ENCODE data around the gene INPP5K.

INPP5K gene

DNA sequence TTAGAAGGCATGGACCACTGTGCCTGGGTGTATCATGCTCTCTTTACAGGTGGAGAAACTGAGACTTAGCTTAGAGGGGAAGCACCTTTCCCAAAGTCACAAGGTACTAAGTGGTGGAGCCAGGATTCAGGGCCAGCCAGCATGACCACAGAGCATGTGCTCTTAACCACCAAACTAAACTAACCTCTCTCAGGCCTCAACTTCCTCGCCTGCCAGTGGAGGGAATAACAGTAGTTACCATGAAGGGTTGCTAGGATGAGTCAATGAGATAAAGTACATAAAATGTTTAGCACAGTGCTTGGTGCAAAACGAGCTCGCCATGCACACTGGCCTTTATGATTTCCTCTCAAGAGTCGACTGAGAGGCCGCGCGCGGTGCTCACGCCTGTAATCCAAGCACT is 17.5 kb downstream of the INPP5K start:
- Histone ChIP-seq H3K27ac (ENCODE audit: low read length, poor library complexity, severe bottlenecking) (no peak overlapping the region), H3K9me3 (ENCODE audit: control insufficient read depth, low read length) (no peaks in the 10 kb centered on the region), H2AK5ac (ENCODE audit: low read length, severe bottlenecking) (no peak overlapping the region), H4K8ac (ENCODE audit: low read length) (no peak overlapping the region), H2AFZ (ENCODE audit: low read depth, low read length) (no peak overlapping the region), H4K91ac (ENCODE audit: low read length) (no peak overlapping the region), H2BK15ac (ENCODE audit: low read depth, poor library complexity, severe bottlenecking) (no peak overlapping the region), H3K4me3 (ENCODE audit: insufficient read depth in 1 of 2, low read depth in 1 of 2, low read length in 2 of 2) (no peak overlapping the region), H2BK12ac (ENCODE audit: low read length in 2 of 2) (peak overlapping the region in 1 of 2 experiments; percentile 7), H3K4me1 (ENCODE audit: control insufficient read depth, insufficient read depth, low read depth, low read length) (peaks cover 7% of the 10 kb centered on the region), H2BK5ac (ENCODE audit: low read depth, low read length, poor library complexity, severe bottlenecking) (no peak overlapping the region), H3K9ac (ENCODE audit: low read length) (peak overlapping the region; percentile 18), H2BK120ac (ENCODE audit: low read depth, low read length) (no peak overlapping the region), H3K4ac (ENCODE audit: low read depth in 1 of 2, low read length in 2 of 2) (no peak overlapping the region), H3K18ac (ENCODE audit: low read depth in 1 of 2, low read length in 2 of 2) (no peak overlapping the region), H3K79me1 (replicated peaks; ENCODE audit: low read length, poor library complexity, severe bottlenecking) (no peaks in the 10 kb centered on the region), H3K36me3 (ENCODE audit: control insufficient read depth in 1 of 2, insufficient read depth in 2 of 2, low read depth in 1 of 2, low read length in 2 of 2) (peaks cover 28 to 30% of the 10 kb centered on the region in 2 experiments), H3K14ac (ENCODE audit: low read length in 2 of 2) (no peak overlapping the region), H3K27me3 (ENCODE audit: control insufficient read depth in 1 of 2, insufficient read depth in 1 of 2, low read length in 2 of 2) (no peaks in the 10 kb centered on the region), H3K4me2 (ENCODE audit: low read length, poor library complexity, severe bottlenecking) (no peak overlapping the region), H3K23ac (ENCODE audit: low read length in 2 of 2) (no peak overlapping the region)
- WGBS: 58% methylated on average over 9 of the region's 9 CpGs
- peak; percentile 97 for DNase-seq

DNA sequence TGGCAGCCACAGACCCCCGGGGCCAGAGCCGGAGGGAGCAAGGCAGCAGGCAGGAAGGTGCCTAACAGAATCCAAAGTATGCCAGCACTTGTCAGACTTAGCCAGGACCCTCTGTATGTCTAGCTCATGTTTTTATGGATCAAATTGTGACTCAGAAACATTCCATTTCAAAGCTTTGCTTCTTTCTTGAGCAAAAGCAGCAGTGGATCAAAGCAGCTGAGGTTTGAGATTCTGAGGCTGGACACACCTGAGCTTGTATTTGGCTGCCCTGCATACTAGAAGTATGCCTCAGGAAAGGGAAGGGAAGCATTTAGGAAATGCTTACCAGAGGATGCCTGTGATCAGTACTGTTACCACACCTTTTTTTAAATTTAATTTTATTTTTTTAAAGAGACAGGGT is 18.2 kb downstream of the INPP5K start:
- H3K18ac ChIP-seq (ENCODE audit: low read depth in 1 of 2, low read length in 2 of 2): no peak overlapping the region
- H4K91ac ChIP-seq (ENCODE audit: low read length): no peak overlapping the region
- no peak overlapping the region for H3K4me3 ChIP-seq (ENCODE audit: insufficient read depth in 1 of 2, low read depth in 1 of 2, low read length in 2 of 2)
- H2AK5ac ChIP-seq (ENCODE audit: low read length, severe bottlenecking): no peak overlapping the region
- no peak overlapping the region for H2BK120ac ChIP-seq (ENCODE audit: low read depth, low read length)
- no peak overlapping the region for H2BK5ac ChIP-seq (ENCODE audit: low read depth, low read length, poor library complexity, severe bottlenecking)
- no peak overlapping the region for H3K4me2 ChIP-seq (ENCODE audit: low read length, poor library complexity, severe bottlenecking)
- H3K4me1 ChIP-seq (ENCODE audit: control insufficient read depth, insufficient read depth, low read depth, low read length): peaks cover 7% of the 10 kb centered on the region
- H3K9ac ChIP-seq (ENCODE audit: low read length): no peak overlapping the region
- H4K8ac ChIP-seq (ENCODE audit: low read length): no peak overlapping the region
- H2BK12ac ChIP-seq (ENCODE audit: low read length in 2 of 2): no peak overlapping the region
- no peaks in the 10 kb centered on the region for H3K9me3 ChIP-seq (ENCODE audit: control insufficient read depth, low read length)
- no peak overlapping the region for H3K14ac ChIP-seq (ENCODE audit: low read length in 2 of 2)
- H3K27me3 ChIP-seq (ENCODE audit: control insufficient read depth in 1 of 2, insufficient read depth in 1 of 2, low read length in 2 of 2): no peaks in the 10 kb centered on the region
- no peaks in the 10 kb centered on the region for H3K79me1 ChIP-seq (replicated peaks; ENCODE audit: low read length, poor library complexity, severe bottlenecking)
- H3K4ac ChIP-seq (ENCODE audit: low read depth in 1 of 2, low read length in 2 of 2): no peak overlapping the region
- H3K36me3 ChIP-seq (ENCODE audit: control insufficient read depth in 1 of 2, insufficient read depth in 2 of 2, low read depth in 1 of 2, low read length in 2 of 2): peaks cover 27 to 30% of the 10 kb centered on the region in 2 experiments
- H3K27ac ChIP-seq (ENCODE audit: low read length, poor library complexity, severe bottlenecking): no peak overlapping the region
- DNase-seq: peak; percentile 14
- no peak overlapping the region for H3K23ac ChIP-seq (ENCODE audit: low read length in 2 of 2)
- no peak overlapping the region for H2BK15ac ChIP-seq (ENCODE audit: low read depth, poor library complexity, severe bottlenecking)
- 96% methylated on average over 2 of the region's 2 CpGs for WGBS
- H2AFZ ChIP-seq (ENCODE audit: low read depth, low read length): no peak overlapping the region

DNA sequence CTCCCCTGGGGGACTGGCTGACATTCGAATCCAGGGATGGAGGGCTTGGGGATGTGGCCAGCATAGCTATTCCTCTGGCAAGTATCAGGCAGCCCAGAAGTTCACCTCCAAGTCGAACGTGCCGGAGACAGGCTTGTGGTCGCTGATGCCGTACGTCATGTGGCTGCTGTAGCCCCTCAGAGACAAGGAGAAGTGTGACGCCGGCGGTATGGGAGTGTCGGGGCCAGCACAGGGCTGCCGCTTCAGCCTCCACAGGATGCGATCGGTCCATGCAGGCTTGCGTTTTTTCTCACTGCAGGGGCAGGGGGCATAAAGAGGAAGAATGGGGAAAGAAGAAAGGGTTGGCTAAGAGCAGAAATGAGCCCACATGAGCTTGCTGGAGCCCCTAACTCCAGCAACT is 18.6 kb downstream of the INPP5K start:
- WGBS: 94% methylated on average over 15 of the region's 15 CpGs
- H2BK15ac ChIP-seq (ENCODE audit: low read depth, poor library complexity, severe bottlenecking): peak overlapping the region; percentile 33
- H4K8ac ChIP-seq (ENCODE audit: low read length): no peak overlapping the region
- no peak overlapping the region for H2AFZ ChIP-seq (ENCODE audit: low read depth, low read length)
- no peak for DNase-seq
- H3K4me3 ChIP-seq (ENCODE audit: insufficient read depth in 1 of 2, low read depth in 1 of 2, low read length in 2 of 2): no peak overlapping the region
- H3K4me2 ChIP-seq (ENCODE audit: low read length, poor library complexity, severe bottlenecking): no peak overlapping the region
- H4K91ac ChIP-seq (ENCODE audit: low read length): no peak overlapping the region
- H3K23ac ChIP-seq (ENCODE audit: low read length in 2 of 2): no peak overlapping the region
- no peaks in the 10 kb centered on the region for H3K79me1 ChIP-seq (replicated peaks; ENCODE audit: low read length, poor library complexity, severe bottlenecking)
- no peak overlapping the region for H3K9ac ChIP-seq (ENCODE audit: low read length)
- no peak overlapping the region for H2AK5ac ChIP-seq (ENCODE audit: low read length, severe bottlenecking)
- no peak overlapping the region for H3K14ac ChIP-seq (ENCODE audit: low read length in 2 of 2)
- peaks cover 27 to 30% of the 10 kb centered on the region in 2 experiments for H3K36me3 ChIP-seq (ENCODE audit: control insufficient read depth in 1 of 2, insufficient read depth in 2 of 2, low read depth in 1 of 2, low read length in 2 of 2)
- no peaks in the 10 kb centered on the region for H3K9me3 ChIP-seq (ENCODE audit: control insufficient read depth, low read length)
- H2BK12ac ChIP-seq (ENCODE audit: low read length in 2 of 2): no peak overlapping the region
- H2BK5ac ChIP-seq (ENCODE audit: low read depth, low read length, poor library complexity, severe bottlenecking): no peak overlapping the region
- no peak overlapping the region for H3K27ac ChIP-seq (ENCODE audit: low read length, poor library complexity, severe bottlenecking)
- H3K27me3 ChIP-seq (ENCODE audit: control insufficient read depth in 1 of 2, insufficient read depth in 1 of 2, low read length in 2 of 2): no peaks in the 10 kb centered on the region
- no peak overlapping the region for H3K18ac ChIP-seq (ENCODE audit: low read depth in 1 of 2, low read length in 2 of 2)
- H2BK120ac ChIP-seq (ENCODE audit: low read depth, low read length): no peak overlapping the region
- H3K4me1 ChIP-seq (ENCODE audit: control insufficient read depth, insufficient read depth, low read depth, low read length): peaks cover 9% of the 10 kb centered on the region
- H3K4ac ChIP-seq (ENCODE audit: low read depth in 1 of 2, low read length in 2 of 2): no peak overlapping the region

- peaks cover 27 to 30% of the 10 kb centered on the region in 2 experiments for H3K36me3 ChIP-seq (ENCODE audit: control insufficient read depth in 1 of 2, insufficient read depth in 2 of 2, low read depth in 1 of 2, low read length in 2 of 2)
- peaks cover 19% of the 10 kb centered on the region for H3K4me1 ChIP-seq (ENCODE audit: control insufficient read depth, insufficient read depth, low read depth, low read length)
- no peak overlapping the region for H3K23ac ChIP-seq (ENCODE audit: low read length in 2 of 2)
- no peak overlapping the region for H3K9ac ChIP-seq (ENCODE audit: low read length)
- H2BK15ac ChIP-seq (ENCODE audit: low read depth, poor library complexity, severe bottlenecking): no peak overlapping the region
- H3K4me3 ChIP-seq (ENCODE audit: insufficient read depth in 1 of 2, low read depth in 1 of 2, low read length in 2 of 2): no peak overlapping the region
- H2AK5ac ChIP-seq (ENCODE audit: low read length, severe bottlenecking): no peak overlapping the region
- H3K4ac ChIP-seq (ENCODE audit: low read depth in 1 of 2, low read length in 2 of 2): no peak overlapping the region
- H2BK12ac ChIP-seq (ENCODE audit: low read length in 2 of 2): no peak overlapping the region
- 91% methylated on average over 14 of the region's 14 CpGs for WGBS
- DNase-seq: no peak
- no peak overlapping the region for H2BK5ac ChIP-seq (ENCODE audit: low read depth, low read length, poor library complexity, severe bottlenecking)
- no peak overlapping the region for H4K8ac ChIP-seq (ENCODE audit: low read length)
- no peak overlapping the region for H4K91ac ChIP-seq (ENCODE audit: low read length)
- no peak overlapping the region for H2BK120ac ChIP-seq (ENCODE audit: low read depth, low read length)
- no peak overlapping the region for H2AFZ ChIP-seq (ENCODE audit: low read depth, low read length)
- no peaks in the 10 kb centered on the region for H3K27me3 ChIP-seq (ENCODE audit: control insufficient read depth in 1 of 2, insufficient read depth in 1 of 2, low read length in 2 of 2)
- H3K79me1 ChIP-seq (replicated peaks; ENCODE audit: low read length, poor library complexity, severe bottlenecking): peaks cover 2% of the 10 kb centered on the region
- H3K9me3 ChIP-seq (ENCODE audit: control insufficient read depth, low read length): no peaks in the 10 kb centered on the region
- H3K27ac ChIP-seq (ENCODE audit: low read length, poor library complexity, severe bottlenecking): no peak overlapping the region
- H3K4me2 ChIP-seq (ENCODE audit: low read length, poor library complexity, severe bottlenecking): no peak overlapping the region
- no peak overlapping the region for H3K18ac ChIP-seq (ENCODE audit: low read depth in 1 of 2, low read length in 2 of 2)
- H3K14ac ChIP-seq (ENCODE audit: low read length in 2 of 2): no peak overlapping the region
These were observed 19.5 kb downstream of the INPP5K start for GRCh38 chr17:1496869-1497268.

Data from mesenchymal stem cell (in vitro differentiated cells and primary cell).